NCI-H1436 (cell line): Measurements from ENCODE around the gene SURF4.

Experiments used
- DNase-seq: peaks from one replicate; lab custom pipeline; 2025; lab: John Stamatoyannopoulos, UW

The SURF4 gene

GRCh38 chr9:133374612-133375115 lies 1.2 kb downstream of the SURF4 start:
- no peak for DNase-seq

GRCh38 chr9:133372144-133372543 lies 3.7 kb downstream of the SURF4 start:
- no peak for DNase-seq

- DNase-seq: no peak
Measured at GRCh38 chr9:133371261-133371711, 4.6 kb downstream of the SURF4 start.

- DNase-seq: no peak
Measured at GRCh38 chr9:133370685-133371084, 5.2 kb downstream of the SURF4 start.

- DNase-seq: no peak
Measured at GRCh38 chr9:133369933-133370332, 5.9 kb downstream of the SURF4 start.

GRCh38 chr9:133369422-133369821 lies 6.4 kb downstream of the SURF4 start:
- no peak for DNase-seq

GRCh38 chr9:133368249-133368881 lies 7.5 kb downstream of the SURF4 start:
- no peak for DNase-seq

- no peak for DNase-seq
Measured at GRCh38 chr9:133367778-133368177, 8.1 kb downstream of the SURF4 start.

- DNase-seq: no peak
Measured at GRCh38 chr9:133367221-133367620, 8.6 kb downstream of the SURF4 start.

GRCh38 chr9:133366435-133366834 lies 9.4 kb downstream of the SURF4 start:
- DNase-seq: no peak

GRCh38 chr9:133362359-133363044 lies 13.4 kb downstream of the SURF4 start:
- no peak for DNase-seq

GRCh38 chr9:133361507-133362092 lies 14.3 kb downstream of the SURF4 start:
- DNase-seq: no peak

- DNase-seq: no peak
Measured at GRCh38 chr9:133360400-133361393, 15.2 kb downstream of the SURF4 start.

GRCh38 chr9:133359399-133360175 lies 16.3 kb downstream of the SURF4 start:
- no peak for DNase-seq

- no peak for DNase-seq
Measured at GRCh38 chr9:133357656-133358055, 18.2 kb downstream of the SURF4 start.

- peak; percentile 77 for DNase-seq
Measured at GRCh38 chr9:133356391-133357091, 19.3 kb downstream of the SURF4 start, which contains the start of the genes SURF1 and SURF2. TSS of gene SURF1 (minus strand) at chr9:133356487. CDS start at chr9:133356453, 34 bp downstream. TSS of gene SURF2 (plus strand) at chr9:133356550. CDS start at chr9:133356593, 43 bp downstream.

GRCh38 chr9:133355881-133356357 lies 19.9 kb downstream of the SURF4 start:
- no peak for DNase-seq

GRCh38 chr9:133354766-133355165 lies 21.1 kb downstream of the SURF4 start:
- DNase-seq: no peak

GRCh38 chr9:133353548-133353947 lies 22.3 kb downstream of the SURF4 start:
- DNase-seq: no peak
